T-helper 1 cell treated with Interleukin-12 subunit alpha and Interleukin-12 subunit beta and Interleukin-4 antibody, amounts not matched to agents 30 μg/mL and 1 μg/mL, for 36 hours (primary cell): Measurements from ENCODE around the gene GPR39.

Source experiments
- H3K27ac Mint-ChIP-seq: one replicate; pipeline ENCODE4 v1.8.0; 2021; ENCODE audit warnings: mild to moderate bottlenecking, mixed read lengths
- H3K27me3 Mint-ChIP-seq: one replicate; pipeline ENCODE4 v1.8.0; 2021; ENCODE audit warnings: low read depth, mixed read lengths
- H3K36me3 Mint-ChIP-seq: one replicate; pipeline ENCODE4 v1.8.0; 2021; ENCODE audit warnings: low read depth, mixed read lengths
- H3K4me1 Mint-ChIP-seq: one replicate; pipeline ENCODE4 v1.8.0; 2021; ENCODE audit warnings: low read depth, mixed read lengths
- H3K4me3 Mint-ChIP-seq: one replicate; pipeline ENCODE4 v1.8.0; 2021; ENCODE audit warnings: mild to moderate bottlenecking, moderate library complexity, mixed read lengths
- H3K9me3 Mint-ChIP-seq: one replicate; pipeline ENCODE4 v1.8.0; 2021; ENCODE audit warnings: mixed read lengths

GPR39 gene

DNA sequence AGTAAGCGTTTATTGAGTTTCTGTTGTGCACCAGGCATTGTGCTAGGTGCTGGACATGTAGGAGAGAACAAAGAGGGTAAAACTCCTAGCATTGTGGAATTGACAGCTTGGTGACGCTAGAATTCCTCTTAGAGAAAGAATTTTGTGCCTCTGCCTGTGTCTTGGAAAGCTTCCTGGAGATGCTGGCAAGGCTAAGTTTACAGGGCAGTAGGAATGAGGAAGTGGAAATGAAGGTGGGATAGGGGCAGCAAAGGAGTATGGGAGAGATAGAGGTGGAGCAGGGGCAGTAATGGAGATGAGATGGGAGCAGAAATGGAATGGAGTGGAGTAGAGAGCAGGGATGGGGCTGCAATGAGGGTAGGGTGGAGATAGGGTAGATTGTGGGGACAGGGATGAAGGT lies 29.8 kb downstream of the GPR39 start:
- no peaks in the 10 kb centered on the region for H3K4me1 Mint-ChIP-seq
- no peaks in the 10 kb centered on the region for H3K36me3 Mint-ChIP-seq
- no peak overlapping the region for H3K27ac Mint-ChIP-seq
- no peaks in the 10 kb centered on the region for H3K9me3 Mint-ChIP-seq
- H3K4me3 Mint-ChIP-seq, result no peak overlapping the region
- no peaks in the 10 kb centered on the region for H3K27me3 Mint-ChIP-seq

DNA sequence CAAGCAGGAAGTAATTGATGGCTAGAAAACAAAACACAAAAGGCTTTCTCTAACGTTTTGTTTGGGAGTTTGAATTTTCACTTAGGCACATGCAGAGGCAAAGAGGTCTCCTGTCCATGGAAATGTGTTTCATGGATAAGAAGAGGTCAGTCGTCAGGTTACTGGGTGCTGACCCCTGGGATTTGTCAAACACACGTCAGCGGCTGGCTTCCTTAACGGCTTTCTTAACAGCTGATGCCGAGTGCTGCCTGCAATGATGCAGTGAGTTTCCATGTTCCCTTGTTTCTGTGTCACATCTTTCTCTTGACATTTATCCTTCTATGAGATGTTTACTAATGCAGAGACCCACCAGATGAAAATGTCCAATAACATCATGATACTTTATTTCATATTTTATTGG lies 31.7 kb downstream of the GPR39 start:
- Mint-ChIP-seq H3K9me3 (peaks cover 11% of the 10 kb centered on the region), H3K4me1 (no peaks in the 10 kb centered on the region), H3K27ac (no peak overlapping the region), H3K36me3 (no peaks in the 10 kb centered on the region), H3K4me3 (no peak overlapping the region), H3K27me3 (no peaks in the 10 kb centered on the region)

DNA sequence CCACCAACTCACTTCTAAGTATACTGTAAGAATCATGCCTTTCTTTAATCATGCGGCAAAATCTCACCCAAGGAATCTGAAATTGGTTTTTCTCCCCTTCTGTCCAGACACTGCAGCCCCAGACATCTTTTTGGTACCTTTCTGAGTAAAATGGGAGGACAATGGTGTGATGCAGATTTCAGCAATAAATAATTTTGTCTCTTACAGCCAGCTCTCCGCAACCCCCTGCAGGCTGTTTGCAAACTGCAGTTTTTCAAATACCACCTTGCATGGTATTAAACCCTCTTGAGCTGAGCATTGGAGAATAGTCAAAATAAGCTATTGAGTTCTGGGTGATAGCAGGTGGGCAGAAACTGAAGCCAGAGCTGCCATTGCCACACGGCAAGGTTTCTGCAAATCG lies 32.2 kb downstream of the GPR39 start:
- Mint-ChIP-seq H3K4me3 (no peak overlapping the region), H3K4me1 (no peaks in the 10 kb centered on the region), H3K27ac (no peak overlapping the region), H3K27me3 (no peaks in the 10 kb centered on the region), H3K36me3 (no peaks in the 10 kb centered on the region), H3K9me3 (peaks cover 11% of the 10 kb centered on the region)

DNA sequence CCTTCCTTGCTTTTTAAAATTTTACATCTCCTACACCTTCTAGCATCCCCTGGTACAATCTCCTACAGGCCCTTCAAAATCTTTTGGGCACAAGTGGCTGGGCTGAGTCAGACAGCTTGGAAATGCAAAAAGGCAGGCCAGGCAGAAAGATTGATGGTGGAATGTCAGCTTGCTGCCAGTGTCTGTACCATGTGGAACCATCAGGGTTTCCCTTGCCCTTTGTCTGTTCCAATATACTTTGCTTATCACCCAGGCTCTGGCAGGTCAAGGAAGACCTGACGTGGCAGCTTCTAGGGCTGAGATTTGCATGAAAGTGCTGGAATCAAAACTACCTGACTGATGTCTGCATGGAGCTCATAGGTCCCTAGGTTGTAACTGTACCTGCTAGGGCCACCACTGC lies 33.3 kb downstream of the GPR39 start:
- Mint-ChIP-seq H3K4me3 (no peak overlapping the region), H3K36me3 (no peaks in the 10 kb centered on the region), H3K9me3 (peaks cover 15% of the 10 kb centered on the region), H3K27me3 (no peaks in the 10 kb centered on the region), H3K27ac (no peak overlapping the region), H3K4me1 (no peaks in the 10 kb centered on the region)

DNA sequence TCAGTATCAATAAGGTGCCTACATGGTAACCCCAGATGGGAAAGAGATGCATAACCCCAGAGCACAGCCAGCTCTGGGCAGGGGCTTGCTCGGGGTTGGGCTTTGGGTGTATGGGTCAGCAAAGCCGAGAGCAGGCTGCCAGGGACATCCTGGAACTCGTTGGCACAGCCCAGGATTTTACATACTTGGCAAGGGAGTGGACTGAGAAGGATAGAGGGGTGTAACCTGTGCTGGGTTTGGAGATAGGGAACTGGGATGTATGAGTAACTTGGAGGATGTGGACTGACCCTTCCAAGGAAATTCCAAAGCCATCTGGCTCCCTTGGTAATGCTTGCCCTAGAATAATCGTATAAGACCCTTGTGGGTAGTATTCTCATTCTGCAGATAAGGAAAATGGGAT lies 44.2 kb downstream of the GPR39 start:
- peaks cover 39% of the 10 kb centered on the region for H3K9me3 Mint-ChIP-seq
- H3K27ac Mint-ChIP-seq, result no peak overlapping the region
- no peaks in the 10 kb centered on the region for H3K27me3 Mint-ChIP-seq
- H3K36me3 Mint-ChIP-seq, result no peaks in the 10 kb centered on the region
- no peaks in the 10 kb centered on the region for H3K4me1 Mint-ChIP-seq
- H3K4me3 Mint-ChIP-seq, result no peak overlapping the region

DNA sequence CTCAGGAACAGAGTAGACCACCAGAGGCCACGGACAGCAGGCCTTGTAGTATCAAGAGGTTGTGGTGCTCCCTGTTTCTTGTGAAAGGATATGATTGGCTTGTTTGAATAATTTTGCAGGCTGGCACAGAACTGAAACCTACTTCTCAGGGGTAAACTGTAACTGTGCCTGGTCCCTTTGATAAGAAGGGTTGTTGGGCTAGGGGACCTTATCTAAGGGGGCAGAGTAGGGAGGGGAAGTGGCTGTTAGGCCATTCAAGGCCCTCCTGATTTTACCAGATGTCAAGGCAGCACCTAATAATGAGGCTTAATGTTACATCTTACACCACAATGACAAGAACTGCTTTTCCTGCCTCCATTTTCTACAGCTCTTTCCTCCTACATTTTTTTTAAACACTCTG lies 45.6 kb downstream of the GPR39 start:
- no peaks in the 10 kb centered on the region for H3K27me3 Mint-ChIP-seq
- peaks cover 41% of the 10 kb centered on the region for H3K9me3 Mint-ChIP-seq
- H3K4me1 Mint-ChIP-seq, result no peaks in the 10 kb centered on the region
- H3K4me3 Mint-ChIP-seq, result no peak overlapping the region
- H3K27ac Mint-ChIP-seq, result no peak overlapping the region
- H3K36me3 Mint-ChIP-seq, result no peaks in the 10 kb centered on the region

DNA sequence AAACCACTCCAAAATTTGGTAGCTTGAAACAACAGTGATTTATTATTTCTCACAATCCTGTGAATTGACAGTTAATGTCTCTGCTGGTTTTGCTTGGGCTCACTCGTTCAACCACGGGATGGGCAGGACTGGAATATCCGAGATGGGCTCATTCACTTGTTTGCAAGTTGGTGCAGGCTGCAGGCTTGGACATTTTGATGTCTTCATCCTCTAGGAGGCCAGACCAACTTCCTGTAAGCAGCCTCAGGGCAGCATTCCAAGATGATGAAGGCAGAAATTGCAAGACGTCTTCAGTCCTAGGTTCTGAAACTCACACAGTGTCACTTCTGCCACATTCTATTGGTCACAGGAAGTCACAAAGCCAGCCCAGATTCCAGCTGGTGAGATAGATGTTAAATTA lies 47.1 kb downstream of the GPR39 start:
- no peaks in the 10 kb centered on the region for H3K4me1 Mint-ChIP-seq
- peaks cover 37% of the 10 kb centered on the region for H3K9me3 Mint-ChIP-seq
- H3K4me3 Mint-ChIP-seq, result no peak overlapping the region
- no peaks in the 10 kb centered on the region for H3K27me3 Mint-ChIP-seq
- H3K36me3 Mint-ChIP-seq, result no peaks in the 10 kb centered on the region
- H3K27ac Mint-ChIP-seq, result no peak overlapping the region

DNA sequence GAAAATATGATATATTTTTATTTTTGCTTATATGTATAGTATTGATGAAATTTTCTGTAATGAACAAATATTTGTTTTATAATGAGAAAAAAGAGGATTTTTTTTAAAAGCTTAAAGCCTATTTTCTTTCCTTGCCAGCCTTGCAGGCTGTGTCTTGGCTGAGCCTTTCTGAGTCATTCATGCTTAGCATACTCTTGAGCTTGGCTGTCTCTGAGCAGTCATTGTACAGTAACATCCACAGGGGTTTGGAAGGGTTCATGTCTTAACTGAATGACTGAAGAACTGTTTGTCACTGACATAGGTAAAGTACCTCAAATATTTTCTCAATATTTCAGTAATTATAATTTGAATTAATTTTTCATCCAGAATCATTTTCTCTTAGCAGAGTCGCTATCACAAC lies 49.3 kb downstream of the GPR39 start:
- Mint-ChIP-seq H3K27ac (no peak overlapping the region), H3K9me3 (peaks cover 34% of the 10 kb centered on the region), H3K4me1 (no peaks in the 10 kb centered on the region), H3K4me3 (no peak overlapping the region), H3K27me3 (no peaks in the 10 kb centered on the region), H3K36me3 (no peaks in the 10 kb centered on the region)

DNA sequence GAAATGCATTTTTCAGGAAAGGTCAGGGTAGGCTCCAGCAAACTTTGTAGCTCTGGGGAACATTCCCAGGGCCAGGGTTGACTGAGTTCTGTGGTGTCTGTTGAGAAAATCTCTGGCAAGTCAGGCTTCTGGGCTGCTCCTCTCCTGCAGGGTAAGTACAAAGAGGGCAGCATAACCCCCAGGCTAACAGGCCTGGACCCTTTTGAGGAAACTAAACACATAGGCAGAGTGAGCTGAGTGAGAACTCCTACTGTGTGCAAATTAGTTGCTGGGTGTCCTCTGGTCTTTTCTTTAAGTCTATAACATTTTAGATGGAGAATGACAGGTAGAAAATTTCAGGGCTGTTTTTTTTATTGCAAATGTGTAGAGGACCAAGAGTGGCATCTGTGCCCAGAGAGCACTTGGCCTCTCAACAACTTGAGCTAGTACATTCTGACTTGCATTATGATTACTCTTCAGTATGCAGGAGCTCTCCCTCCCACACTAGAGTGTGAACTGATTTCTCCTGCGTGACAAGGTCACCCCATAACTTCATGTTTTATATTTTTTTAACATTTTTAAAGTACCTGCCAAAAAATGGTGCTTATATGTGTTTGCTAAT lies 49.9 kb downstream of the GPR39 start:
- no peaks in the 10 kb centered on the region for H3K36me3 Mint-ChIP-seq
- H3K27ac Mint-ChIP-seq, result no peak overlapping the region
- no peaks in the 10 kb centered on the region for H3K27me3 Mint-ChIP-seq
- no peaks in the 10 kb centered on the region for H3K4me1 Mint-ChIP-seq
- peaks cover 33% of the 10 kb centered on the region for H3K9me3 Mint-ChIP-seq
- no peak overlapping the region for H3K4me3 Mint-ChIP-seq

DNA sequence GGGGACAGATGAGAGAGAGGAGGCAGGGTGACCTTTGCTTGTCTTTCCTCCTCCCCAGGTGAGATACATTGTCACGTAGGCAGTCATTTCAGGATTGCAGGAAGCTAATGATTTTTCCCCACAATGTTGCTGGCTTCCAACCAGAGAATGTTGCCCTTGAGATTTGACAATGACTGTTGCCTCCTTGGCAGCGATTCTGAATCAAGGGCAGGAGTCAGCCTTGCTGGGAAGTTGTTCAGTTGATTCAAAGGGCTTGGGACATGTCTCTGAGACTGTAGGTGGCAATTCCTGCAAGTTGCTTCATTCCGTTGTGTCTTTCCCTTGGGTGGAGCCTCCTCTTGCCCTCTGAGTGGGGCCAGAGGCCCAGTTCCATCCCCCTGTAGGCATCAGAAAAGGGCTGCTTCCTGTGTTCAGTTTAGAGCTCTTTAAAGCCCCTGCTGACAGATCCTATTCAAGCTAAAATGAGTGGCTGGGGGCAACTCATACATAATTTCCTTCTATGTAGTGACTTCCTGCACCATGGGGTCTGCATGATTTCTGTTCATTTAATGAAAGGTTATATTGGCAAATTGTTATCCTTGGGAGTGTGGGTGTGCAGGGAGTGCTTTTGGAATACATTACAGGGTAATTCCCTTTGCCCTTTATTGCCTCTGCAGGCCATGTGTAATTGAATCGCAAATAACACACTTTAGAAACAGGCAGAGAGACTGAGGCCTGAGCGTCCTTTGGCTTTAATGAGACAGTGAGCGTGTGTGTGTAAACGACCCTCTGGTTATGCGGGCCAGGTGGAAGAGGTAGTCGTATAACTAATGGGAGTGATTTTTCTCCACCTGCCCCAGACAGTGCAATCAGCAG lies 52.4 kb downstream of the GPR39 start:
- H3K4me3 Mint-ChIP-seq, result no peak overlapping the region
- H3K9me3 Mint-ChIP-seq, result peaks cover 23% of the 10 kb centered on the region
- no peaks in the 10 kb centered on the region for H3K36me3 Mint-ChIP-seq
- H3K4me1 Mint-ChIP-seq, result no peaks in the 10 kb centered on the region
- no peaks in the 10 kb centered on the region for H3K27me3 Mint-ChIP-seq
- H3K27ac Mint-ChIP-seq, result no peak overlapping the region

DNA sequence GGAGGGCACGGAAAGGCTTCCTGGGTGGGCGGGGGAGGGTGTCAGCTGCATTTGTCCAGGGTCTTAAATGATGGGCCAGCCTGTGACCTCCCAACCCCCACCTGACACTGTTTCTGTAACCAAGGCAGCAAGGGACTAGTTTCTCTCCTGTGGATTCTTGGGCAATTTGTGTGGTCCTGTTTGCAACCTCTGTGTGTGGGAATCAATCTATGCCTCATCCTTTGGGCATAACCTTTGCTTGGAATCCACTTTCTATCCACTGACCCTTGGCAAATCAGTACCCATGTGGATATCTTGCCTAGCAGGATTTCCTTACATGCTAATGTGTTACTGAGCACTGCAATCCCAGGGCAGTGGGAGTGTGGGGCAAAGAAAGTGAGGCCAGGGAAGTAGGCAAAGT lies 54.1 kb downstream of the GPR39 start:
- Mint-ChIP-seq H3K4me1 (no peaks in the 10 kb centered on the region), H3K27ac (no peak overlapping the region), H3K9me3 (peaks cover 18% of the 10 kb centered on the region), H3K27me3 (no peaks in the 10 kb centered on the region), H3K36me3 (no peaks in the 10 kb centered on the region), H3K4me3 (no peak overlapping the region)

DNA sequence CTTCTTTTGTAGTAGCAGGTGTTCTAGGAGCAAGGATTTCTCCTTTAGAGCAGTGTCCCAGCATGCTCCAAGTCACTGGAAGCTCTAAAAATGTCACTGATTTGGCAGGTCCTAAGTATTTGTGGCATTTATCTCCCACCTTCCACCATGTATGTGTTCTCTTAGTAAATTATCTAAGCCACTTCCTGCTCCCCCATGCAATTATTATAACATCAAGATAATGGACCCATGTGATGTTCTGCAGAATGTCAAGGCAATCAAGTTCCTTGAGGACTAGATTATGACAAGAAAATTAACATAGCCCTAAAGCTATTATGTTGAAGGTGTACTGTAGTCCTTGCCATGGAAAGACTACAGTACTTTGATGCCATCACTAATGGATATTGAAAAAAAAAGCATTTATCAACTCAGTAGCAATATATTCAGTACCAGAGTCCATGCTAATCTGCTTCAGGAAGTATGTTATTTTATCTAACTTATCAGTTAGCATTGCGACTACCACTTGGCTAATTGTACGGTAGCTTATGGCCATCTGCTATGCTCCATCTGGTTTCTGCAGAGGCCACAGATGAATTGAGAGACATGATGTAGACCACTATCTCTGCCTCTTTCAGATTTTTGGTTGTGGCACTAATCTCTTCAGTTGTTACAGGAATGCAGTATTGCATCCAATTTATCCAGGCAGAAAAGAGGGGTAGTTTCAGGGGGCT lies 56.7 kb downstream of the GPR39 start:
- Mint-ChIP-seq H3K4me1 (no peaks in the 10 kb centered on the region), H3K9me3 (peaks cover 13% of the 10 kb centered on the region), H3K4me3 (no peak overlapping the region), H3K27ac (no peak overlapping the region), H3K36me3 (no peaks in the 10 kb centered on the region), H3K27me3 (no peaks in the 10 kb centered on the region)

DNA sequence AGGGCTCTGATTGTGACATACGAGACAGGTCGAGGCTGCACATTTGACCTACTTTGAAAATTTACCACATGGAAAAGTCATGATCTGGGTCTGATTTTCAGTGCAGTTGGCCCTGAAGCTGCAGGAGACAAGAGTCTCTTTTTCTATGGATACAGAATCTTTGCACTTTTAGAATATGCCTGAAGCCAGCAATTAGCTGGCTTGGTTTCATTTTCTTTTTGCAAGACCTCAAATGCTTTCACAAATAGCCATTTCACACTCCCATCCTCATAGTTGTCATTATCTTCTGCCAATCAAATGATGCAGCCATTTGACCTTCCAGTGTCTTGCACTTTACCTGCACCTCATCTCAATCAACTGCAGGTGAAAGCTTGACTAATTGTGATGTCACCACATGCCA lies 59.0 kb downstream of the GPR39 start:
- Mint-ChIP-seq H3K4me1 (no peaks in the 10 kb centered on the region), H3K36me3 (no peaks in the 10 kb centered on the region), H3K9me3 (peaks cover 19% of the 10 kb centered on the region), H3K4me3 (no peak overlapping the region), H3K27ac (no peak overlapping the region), H3K27me3 (no peaks in the 10 kb centered on the region)

DNA sequence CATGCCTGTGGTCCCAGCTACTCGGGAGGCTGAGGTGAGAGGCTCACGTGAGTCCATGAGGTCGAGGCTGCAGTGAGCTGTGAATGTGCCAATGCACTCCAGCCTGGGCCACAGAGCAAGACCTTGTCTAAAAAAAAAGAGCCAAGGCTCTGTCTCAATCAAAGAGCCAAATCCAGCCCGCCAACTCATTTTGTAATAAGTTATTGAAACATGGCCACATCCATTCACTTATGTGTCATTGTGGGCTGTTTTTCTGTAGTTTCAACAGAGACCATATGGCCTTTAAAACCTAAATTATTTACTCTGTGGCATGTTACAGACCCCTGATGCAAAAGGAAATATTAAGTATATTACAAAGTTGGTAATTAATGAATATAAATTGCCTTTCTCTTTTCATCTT lies 60.8 kb downstream of the GPR39 start:
- Mint-ChIP-seq H3K27me3 (no peaks in the 10 kb centered on the region), H3K9me3 (peaks cover 15% of the 10 kb centered on the region), H3K27ac (no peak overlapping the region), H3K4me3 (no peak overlapping the region), H3K36me3 (no peaks in the 10 kb centered on the region), H3K4me1 (no peaks in the 10 kb centered on the region)

DNA sequence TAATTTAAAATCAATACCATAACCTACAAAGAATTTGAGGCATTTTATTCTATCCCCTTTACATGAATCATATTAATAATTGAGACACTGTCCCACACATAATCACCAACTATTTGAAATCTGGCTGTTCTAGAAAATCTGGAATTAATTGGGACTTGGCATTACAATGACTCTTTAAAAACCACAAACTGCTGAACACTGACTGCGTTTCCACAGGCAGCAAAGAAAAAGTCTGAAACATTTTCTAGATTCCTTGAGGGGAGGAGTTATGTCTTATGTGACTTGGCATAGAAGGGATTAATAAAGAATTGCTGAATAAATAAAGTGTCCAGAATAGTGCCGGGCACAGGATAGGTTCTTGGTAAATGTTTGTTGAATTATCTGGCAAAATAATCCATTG lies 61.4 kb downstream of the GPR39 start:
- Mint-ChIP-seq H3K27me3 (no peaks in the 10 kb centered on the region), H3K27ac (no peak overlapping the region), H3K4me3 (no peak overlapping the region), H3K9me3 (peaks cover 15% of the 10 kb centered on the region), H3K4me1 (no peaks in the 10 kb centered on the region), H3K36me3 (no peaks in the 10 kb centered on the region)
